Kidney epithelial cell (primary cell): ENCODE results near the gene CDKN2D. TPM values are rescaled to one million over a fixed set of nuclear protein-coding genes. Genes with fewer than 3 reads are reported as not detected.

ENCODE experiments used
- DNase-seq: peaks from one replicate; pipeline ENCODE4 v3.0.0-alpha.2; 2010; ENCODE audit warnings: low read depth
- H3K27me3 ChIP-seq: 2 replicates; pipeline ENCODE4 v1.6.0; 2011; ENCODE audit warnings: low read length; ENCODE audit not compliant: control insufficient read depth, insufficient read depth
- H3K36me3 ChIP-seq: 2 replicates; pipeline ENCODE4 v1.5.1; 2011; ENCODE audit warnings: low read length; ENCODE audit not compliant: control insufficient read depth, insufficient read depth
- H3K4me3 ChIP-seq: 2 replicates; pipeline ENCODE4 v1.5.1; 2011; ENCODE audit warnings: low read depth, mild to moderate bottlenecking, control low read depth, low read length
- CTCF ChIP-seq: IDR thresholded peaks from 2 replicates; pipeline ENCODE4 v1.5.1; 2011; ENCODE audit warnings: mild to moderate bottlenecking, moderate library complexity, low read length, control low read depth, inconsistent platforms; ENCODE audit not compliant: insufficient read depth, poor library complexity, severe bottlenecking
- total RNA-seq: library from RNA; depleted of rRNA; stranded (reverse); fragments of >200 nt; gene quantifications from 2 replicates; pipeline ENCODE4 v1.2.3, GENCODE V29; 2015

CDKN2D gene
- total RNA-seq, 1 donor from 2014 or later, result 6.2 TPM

GRCh38 chr19:10555610-10555973, 13.2 kb downstream of the CDKN2D start:
- no peak for DNase-seq
- no peak for TF ChIP-seq CTCF
- Histone ChIP-seq H3K36me3 (no peaks in the 10 kb centered on the region), H3K27me3 (no peaks in the 10 kb centered on the region), H3K4me3 (no peak overlapping the region)

- H3K27me3 ChIP-seq, result no peaks in the 10 kb centered on the region
- TF ChIP-seq CTCF, result no peak
- DNase-seq, result no peak
- H3K36me3 ChIP-seq, result no peaks in the 10 kb centered on the region
- H3K4me3 ChIP-seq, result no peak overlapping the region
Observed at GRCh38 chr19:10554760-10555609, 13.8 kb downstream of the CDKN2D start.

- Histone ChIP-seq H3K36me3 (no peaks in the 10 kb centered on the region), H3K4me3 (no peak overlapping the region), H3K27me3 (no peaks in the 10 kb centered on the region)
- TF ChIP-seq CTCF, result no peak
- no peak for DNase-seq
Observed at GRCh38 chr19:10553943-10554381, 14.8 kb downstream of the CDKN2D start.

- no peak overlapping the region for H3K4me3 ChIP-seq
- no peak for TF ChIP-seq CTCF
- no peaks in the 10 kb centered on the region for H3K36me3 ChIP-seq
- no peaks in the 10 kb centered on the region for H3K27me3 ChIP-seq
- no peak for DNase-seq
Observed at GRCh38 chr19:10553087-10553667, 15.6 kb downstream of the CDKN2D start.

- H3K36me3 ChIP-seq, result no peaks in the 10 kb centered on the region
- no peak for TF ChIP-seq CTCF
Observed at GRCh38 chr19:10552510-10553053, 16.2 kb downstream of the CDKN2D start.

More at GRCh38 chr19:10552510-10553053, 16.2 kb downstream of the CDKN2D start:
- Histone ChIP-seq H3K27me3 (no peaks in the 10 kb centered on the region), H3K4me3 (no peak overlapping the region)
- no peak for DNase-seq
